ENCODE results near the gene MYRFL.
"Not testable (repeated sequence)": the region's sequence is repeated elsewhere in the genome, so short reads cannot be mapped to it uniquely, and the experiment has no call there.

The MYRFL gene

GRCh38 chr12:69833696-69834095, 8.7 kb downstream of the MYRFL start:
- Mint-ChIP-seq H3K4me3 (no peak overlapping the region), H3K4me1 (ENCODE audit: low read depth in 2 of 2) (no peaks in the 10 kb centered on the region), H3K27ac (no peak overlapping the region), H3K36me3 (ENCODE audit: insufficient read depth) (no peaks in the 10 kb centered on the region), H3K27me3 (peaks cover 27 to 34% of the 10 kb centered on the region in 2 donors), H3K9me3 (no peaks in the 10 kb centered on the region)
- ATAC-seq (replicated peaks) (no peak), DNase-seq (no peak)

DNA sequence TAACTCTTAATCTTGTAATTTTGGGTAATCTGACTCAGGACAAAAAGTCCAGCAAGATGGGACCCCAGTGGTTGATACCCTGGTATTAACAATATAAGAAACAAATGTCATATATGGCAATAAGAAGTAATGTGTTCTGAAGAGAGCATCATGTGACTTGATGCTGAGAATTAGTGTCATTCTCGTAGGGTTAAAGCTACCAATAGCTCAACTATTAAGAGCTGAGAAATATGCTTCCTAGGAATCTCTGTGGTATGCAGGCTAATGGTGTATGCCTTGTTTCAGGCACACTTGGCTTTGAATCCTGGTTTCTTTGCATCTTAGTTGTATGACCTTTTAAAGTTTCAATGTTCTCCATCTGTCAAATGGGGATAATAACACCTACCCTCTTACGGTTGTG, 9.1 kb downstream of the MYRFL start:
- no peak overlapping the region for H3K27ac Mint-ChIP-seq
- no peak for ATAC-seq (replicated peaks)
- DNase-seq: no peak
- H3K27me3 Mint-ChIP-seq: peaks cover 25 to 30% of the 10 kb centered on the region in 2 donors
- no peak overlapping the region for H3K4me3 Mint-ChIP-seq
- H3K4me1 Mint-ChIP-seq (ENCODE audit: low read depth in 2 of 2): no peaks in the 10 kb centered on the region
- no peaks in the 10 kb centered on the region for H3K9me3 Mint-ChIP-seq
- H3K36me3 Mint-ChIP-seq (ENCODE audit: insufficient read depth): no peaks in the 10 kb centered on the region

- Mint-ChIP-seq H3K36me3 (ENCODE audit: insufficient read depth) (no peaks in the 10 kb centered on the region), H3K27me3 (peaks cover 21 to 26% of the 10 kb centered on the region in 2 donors)
- ATAC-seq (replicated peaks): no peak
These were observed 9.5 kb downstream of the MYRFL start for GRCh38 chr12:69834576-69834975.

DNA sequence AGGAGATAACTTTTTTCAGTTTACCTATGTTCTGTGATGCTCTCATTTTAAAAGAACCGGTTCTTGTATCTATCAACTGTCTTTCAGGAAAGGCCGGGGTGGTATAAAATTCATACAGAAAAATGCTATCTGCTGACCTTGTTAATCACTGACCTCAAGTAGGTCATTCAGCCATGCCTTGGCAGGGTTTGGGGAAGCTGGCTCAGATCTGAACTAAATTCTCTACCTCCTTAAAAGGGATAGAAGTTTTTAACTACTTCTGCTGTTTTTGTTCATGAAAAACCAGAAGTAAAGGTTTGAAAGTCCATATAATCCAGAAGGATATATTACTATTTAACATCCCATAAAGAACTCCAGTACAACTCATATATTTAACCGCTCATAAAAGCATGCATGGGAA, 10.1 kb downstream of the MYRFL start:
- DNase-seq (no peak), ATAC-seq (replicated peaks) (no peak)
- Mint-ChIP-seq H3K27ac (no peak overlapping the region), H3K9me3 (no peaks in the 10 kb centered on the region), H3K4me3 (no peak overlapping the region), H3K27me3 (peaks cover 21 to 25% of the 10 kb centered on the region in 2 donors), H3K4me1 (ENCODE audit: low read depth in 2 of 2) (no peaks in the 10 kb centered on the region), H3K36me3 (ENCODE audit: insufficient read depth) (no peaks in the 10 kb centered on the region)

More at GRCh38 chr12:69834576-69834975, 9.5 kb downstream of the MYRFL start:
- DNase-seq: no peak
- Mint-ChIP-seq H3K4me1 (ENCODE audit: low read depth in 2 of 2) (no peaks in the 10 kb centered on the region), H3K4me3 (no peak overlapping the region), H3K9me3 (no peaks in the 10 kb centered on the region), H3K27ac (no peak overlapping the region)

DNA sequence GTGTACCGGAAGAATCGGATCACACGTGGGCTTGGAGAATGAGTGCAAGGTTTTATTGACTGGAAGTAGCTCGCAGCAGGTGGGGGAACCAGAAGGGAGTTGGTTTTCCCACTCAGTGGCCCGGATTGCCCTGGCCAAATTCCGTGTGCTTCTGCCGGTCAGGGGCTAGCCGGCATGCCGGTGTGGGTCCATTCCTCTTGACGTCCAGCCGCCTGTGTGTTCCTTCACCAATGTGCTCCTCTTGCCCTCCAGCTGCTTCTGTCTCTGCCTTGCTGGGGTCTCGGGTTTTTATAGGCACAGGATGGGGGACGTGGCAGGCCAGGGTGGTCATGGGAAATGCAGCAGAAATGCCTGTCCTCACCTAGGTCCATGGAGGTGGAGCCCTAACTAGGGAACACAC, 11.0 kb downstream of the MYRFL start:
- Mint-ChIP-seq H3K27ac (no peak overlapping the region), H3K36me3 (ENCODE audit: insufficient read depth) (no peaks in the 10 kb centered on the region), H3K4me3 (no peak overlapping the region), H3K27me3 (peaks cover 21 to 26% of the 10 kb centered on the region in 2 donors), H3K4me1 (ENCODE audit: low read depth in 2 of 2) (no peaks in the 10 kb centered on the region), H3K9me3 (no peaks in the 10 kb centered on the region)
- ATAC-seq (replicated peaks) (no peak), DNase-seq (no peak)

GRCh38 chr12:69837191-69837590, 12.2 kb downstream of the MYRFL start:
- Mint-ChIP-seq H3K27me3 (peaks cover 19 to 27% of the 10 kb centered on the region in 2 donors), H3K36me3 (ENCODE audit: insufficient read depth) (no peaks in the 10 kb centered on the region), H3K9me3 (no peaks in the 10 kb centered on the region), H3K27ac (no peak overlapping the region), H3K4me1 (ENCODE audit: low read depth in 2 of 2) (no peaks in the 10 kb centered on the region), H3K4me3 (no peak overlapping the region)
- no peak for ATAC-seq (replicated peaks)
- no peak for DNase-seq

- DNase-seq (no peak), ATAC-seq (replicated peaks) (no peak)
- Mint-ChIP-seq H3K4me3 (no peak overlapping the region), H3K4me1 (ENCODE audit: low read depth in 2 of 2) (no peaks in the 10 kb centered on the region), H3K27ac (no peak overlapping the region), H3K9me3 (no peaks in the 10 kb centered on the region), H3K27me3 (peaks cover 12 to 25% of the 10 kb centered on the region in 2 donors), H3K36me3 (ENCODE audit: insufficient read depth) (no peaks in the 10 kb centered on the region)
These were observed 12.8 kb downstream of the MYRFL start for GRCh38 chr12:69837657-69838415.

DNA sequence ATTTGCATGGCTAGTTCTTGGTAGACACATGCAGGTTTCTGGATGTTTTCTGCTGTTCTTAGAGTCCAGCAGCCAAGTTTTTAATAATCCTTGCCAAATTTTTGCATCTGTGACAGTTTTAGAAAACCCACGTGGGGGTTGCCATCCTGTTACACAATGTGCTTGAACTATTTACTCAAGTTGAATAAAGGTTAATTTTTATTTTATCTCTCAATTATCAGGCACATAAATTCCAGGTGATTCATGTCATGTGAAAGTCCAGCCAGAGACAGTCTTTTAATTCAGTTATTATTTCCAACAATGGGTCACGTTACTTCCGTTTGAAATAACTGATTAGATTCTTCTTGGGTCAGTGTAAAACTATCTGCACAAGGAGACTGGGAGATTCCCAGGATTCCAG, 15.7 kb downstream of the MYRFL start:
- Mint-ChIP-seq H3K27me3 (peaks cover 22 to 36% of the 10 kb centered on the region in 2 donors), H3K36me3 (ENCODE audit: insufficient read depth) (no peaks in the 10 kb centered on the region), H3K27ac (no peak overlapping the region), H3K4me1 (ENCODE audit: low read depth in 2 of 2) (no peaks in the 10 kb centered on the region), H3K4me3 (no peak overlapping the region), H3K9me3 (no peaks in the 10 kb centered on the region)
- ATAC-seq (replicated peaks) (no peak), DNase-seq (no peak)

GRCh38 chr12:69843608-69844007, 18.6 kb downstream of the MYRFL start:
- DNase-seq: no peak
- Mint-ChIP-seq H3K4me3 (no peak overlapping the region), H3K36me3 (ENCODE audit: insufficient read depth) (no peaks in the 10 kb centered on the region), H3K9me3 (no peaks in the 10 kb centered on the region), H3K27ac (no peak overlapping the region), H3K4me1 (ENCODE audit: low read depth in 2 of 2) (no peaks in the 10 kb centered on the region), H3K27me3 (peaks cover 15 to 25% of the 10 kb centered on the region in 2 donors)
- no peak for ATAC-seq (replicated peaks)

DNA sequence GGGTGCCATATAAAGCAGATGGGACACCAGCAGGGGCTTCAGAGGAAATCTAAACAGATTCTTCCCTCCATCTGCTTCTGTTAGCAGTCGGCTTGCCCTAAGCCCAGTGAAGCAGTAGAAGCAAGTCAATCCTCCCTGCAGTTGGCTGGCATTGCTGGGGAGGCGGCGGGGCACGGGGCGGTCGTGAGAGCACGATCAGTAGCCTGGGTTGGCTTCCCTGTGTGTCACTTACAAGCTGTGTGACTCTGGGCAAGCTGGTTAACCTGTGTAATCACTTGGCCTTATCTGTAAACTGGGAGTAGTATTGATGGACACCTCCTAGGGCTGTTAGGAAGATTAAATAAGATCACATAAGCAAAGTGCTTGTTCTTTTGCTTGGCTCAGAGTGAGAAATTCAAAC, 19.4 kb downstream of the MYRFL start:
- H3K9me3 Mint-ChIP-seq: no peaks in the 10 kb centered on the region
- H3K27ac Mint-ChIP-seq: no peak overlapping the region
- DNase-seq (no peak), ATAC-seq (replicated peaks) (no peak)
- no peaks in the 10 kb centered on the region for H3K36me3 Mint-ChIP-seq (ENCODE audit: insufficient read depth)
- H3K4me3 Mint-ChIP-seq: no peak overlapping the region
- H3K4me1 Mint-ChIP-seq (ENCODE audit: low read depth in 2 of 2): no peaks in the 10 kb centered on the region
- H3K27me3 Mint-ChIP-seq: peaks cover 15 to 25% of the 10 kb centered on the region in 2 donors

DNA sequence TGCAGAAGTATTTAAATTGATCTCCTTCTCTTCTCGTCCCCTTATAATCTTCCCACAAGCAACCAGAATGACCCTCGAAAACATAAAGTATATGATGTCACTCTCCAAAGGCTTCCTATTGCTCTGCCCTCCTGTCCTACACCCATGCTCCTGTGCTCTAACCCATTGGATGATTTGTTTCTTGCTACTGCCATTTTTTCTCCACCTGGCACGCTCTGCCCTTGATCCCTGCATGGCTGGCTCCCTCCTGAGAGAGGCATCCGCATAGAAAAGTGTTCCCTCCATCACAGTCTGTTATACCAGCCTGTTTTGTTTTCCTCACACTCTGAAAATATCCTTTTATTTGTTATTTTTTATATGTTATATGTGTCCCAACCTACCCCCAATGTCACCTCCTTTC, 19.8 kb downstream of the MYRFL start:
- H3K4me3 Mint-ChIP-seq: no peak overlapping the region
- peaks cover 15 to 25% of the 10 kb centered on the region in 2 donors for H3K27me3 Mint-ChIP-seq
- no peaks in the 10 kb centered on the region for H3K36me3 Mint-ChIP-seq (ENCODE audit: insufficient read depth)
- no peak for ATAC-seq (replicated peaks)
- no peak overlapping the region for H3K27ac Mint-ChIP-seq
- H3K9me3 Mint-ChIP-seq: no peaks in the 10 kb centered on the region
- DNase-seq: no peak
- no peaks in the 10 kb centered on the region for H3K4me1 Mint-ChIP-seq (ENCODE audit: low read depth in 2 of 2)

- H3K9me3 Mint-ChIP-seq: no peaks in the 10 kb centered on the region
- no peak for DNase-seq
- no peak overlapping the region for H3K27ac Mint-ChIP-seq
- no peak for ATAC-seq (replicated peaks)
- no peak overlapping the region for H3K4me3 Mint-ChIP-seq
- no peaks in the 10 kb centered on the region for H3K36me3 Mint-ChIP-seq (ENCODE audit: insufficient read depth)
- no peaks in the 10 kb centered on the region for H3K4me1 Mint-ChIP-seq (ENCODE audit: low read depth in 2 of 2)
- H3K27me3 Mint-ChIP-seq: peaks cover 15 to 21% of the 10 kb centered on the region in 2 donors
These were observed 21.9 kb downstream of the MYRFL start for GRCh38 chr12:69846976-69847375.

DNA sequence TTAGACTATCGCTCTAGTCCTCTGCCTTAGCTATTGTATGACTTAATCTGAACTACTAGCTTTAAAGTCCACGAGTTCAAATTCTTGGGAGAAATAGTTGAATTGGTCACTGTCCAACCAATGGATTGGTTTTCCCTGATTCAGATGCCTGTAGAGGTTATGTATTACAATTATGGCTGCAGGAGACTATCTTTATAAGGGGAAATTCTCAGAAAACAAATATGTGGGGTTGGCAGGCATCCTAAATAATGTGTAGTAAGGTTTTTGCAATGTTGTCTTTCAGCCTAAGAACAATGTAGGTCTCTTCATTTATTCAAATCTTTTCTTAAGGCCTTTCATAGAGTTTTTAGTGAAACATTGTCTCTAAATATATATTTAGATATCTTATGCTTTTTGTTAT, 26.9 kb downstream of the MYRFL start:
- no peak for ATAC-seq (replicated peaks)
- Mint-ChIP-seq H3K9me3 (peaks cover 0 to 2% of the 10 kb centered on the region in 2 donors), H3K4me1 (ENCODE audit: low read depth in 2 of 2) (no peaks in the 10 kb centered on the region), H3K27ac (no peak overlapping the region), H3K4me3 (no peak overlapping the region), H3K27me3 (peaks cover 0 to 6% of the 10 kb centered on the region in 2 donors), H3K36me3 (ENCODE audit: insufficient read depth) (no peaks in the 10 kb centered on the region)
- no peak for DNase-seq

DNA sequence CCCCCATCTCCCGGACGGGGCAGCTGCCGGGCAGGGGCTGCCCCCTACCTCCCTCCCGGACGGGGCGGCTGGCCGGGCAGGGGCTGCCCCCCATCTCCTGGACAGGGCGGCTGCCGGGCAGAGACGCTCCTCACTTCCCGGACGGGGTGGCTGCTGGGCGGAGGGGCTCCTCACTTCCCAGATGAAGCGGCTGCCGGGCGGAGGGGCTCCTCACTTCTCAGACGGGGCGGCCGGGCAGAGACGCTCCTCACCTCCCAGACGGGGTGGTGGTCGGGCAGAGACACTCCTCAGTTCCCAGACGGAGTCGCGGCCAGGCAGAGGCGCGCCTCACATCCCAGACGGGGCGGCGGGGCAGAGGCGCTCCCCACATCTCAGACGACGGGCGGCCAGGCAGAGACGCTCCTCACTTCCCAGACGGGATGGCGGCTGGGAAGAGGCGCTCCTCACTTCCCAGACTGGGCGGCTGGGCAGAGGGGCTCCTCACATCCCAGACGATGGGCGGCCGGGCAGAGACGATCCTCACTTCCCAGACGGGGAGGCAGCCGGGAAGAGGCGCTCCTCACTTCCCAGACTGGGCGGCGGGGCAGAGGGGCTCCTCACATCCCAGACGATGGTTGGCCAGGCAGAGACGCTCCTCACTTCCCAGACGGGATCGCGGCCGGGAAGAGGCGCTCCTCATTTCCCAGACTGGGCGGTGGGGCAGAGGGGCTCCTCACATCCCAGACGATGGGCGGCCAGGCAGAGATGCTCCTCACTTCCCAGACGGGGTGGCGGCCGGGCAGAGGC, 28.3 kb downstream of the MYRFL start:
- H3K4me1 Mint-ChIP-seq (ENCODE audit: low read depth in 2 of 2); H3K27ac Mint-ChIP-seq; H3K4me3 Mint-ChIP-seq; ATAC-seq (replicated peaks); H3K27me3 Mint-ChIP-seq; DNase-seq; H3K36me3 Mint-ChIP-seq (ENCODE audit: insufficient read depth); H3K9me3 Mint-ChIP-seq: not testable (repeated sequence)

All from effector memory CD8-positive, alpha-beta T cell (primary cell).